Activated CD8-positive, alpha-beta T cell treated with anti-CD3 and anti-CD28 coated beads for 36 hours (primary cell): ENCODE data around the gene MED9. TPM values are rescaled to one million over a fixed set of nuclear protein-coding genes. Genes with fewer than 3 reads are reported as not detected.
"Not testable (repeated sequence)": the region's sequence is repeated elsewhere in the genome, so short reads cannot be mapped to it uniquely, and the experiment has no call there.

Source experiments
- ATAC-seq: fragments of 200-7000 bp; cut with Tn5 transposase; one replicate; pipeline ENCODE4 v1.10.0; 2021; ENCODE audit warnings: mild to moderate bottlenecking, moderate library complexity
- CTCF ChIA-PET: fragments of 350-600 bp; sonication (Branson Sonifier 250); formaldehyde crosslinking; loops from one replicate; lab custom pipeline; 2021; ENCODE audit warnings: antibody characterized with exemption; lab: Charles Lee
- POLR2A ChIA-PET: fragments of 350-600 bp; sonication (Branson Sonifier 250); formaldehyde crosslinking; loops from one replicate; lab custom pipeline; 2021; ENCODE audit warnings: antibody characterized with exemption; lab: Charles Lee
- DNase-seq: peaks from one replicate; pipeline ENCODE4 v3.0.0-alpha.2; 2020
- H3K27ac Mint-ChIP-seq: one replicate; pipeline ENCODE4 v1.8.0; 2021; ENCODE audit warnings: mild to moderate bottlenecking, mixed read lengths
- H3K27me3 Mint-ChIP-seq: one replicate; pipeline ENCODE4 v1.8.0; 2021; ENCODE audit warnings: mixed read lengths
- H3K36me3 Mint-ChIP-seq: one replicate; pipeline ENCODE4 v1.8.0; 2021; ENCODE audit warnings: low read depth, mixed read lengths
- H3K4me1 Mint-ChIP-seq: one replicate; pipeline ENCODE4 v1.8.0; 2021; ENCODE audit warnings: low read depth, mixed read lengths
- H3K4me3 Mint-ChIP-seq: one replicate; pipeline ENCODE4 v1.8.0; 2021; ENCODE audit warnings: mild to moderate bottlenecking, moderate library complexity, mixed read lengths
- H3K9me3 Mint-ChIP-seq: one replicate; pipeline ENCODE4 v1.8.0; 2021; ENCODE audit warnings: mixed read lengths
- intact Hi-C: fragments of 100-400 bp; cut with micrococcal nuclease; formaldehyde crosslinking; loops from one replicate; pipeline ENCODE4 v1.10.0; 2022
- total RNA-seq, 2 experiments: library from RNA; stranded (reverse); gene quantifications; one replicate each; pipeline ENCODE4 v1.2.3, GENCODE V29; 2021
- TF ChIP-seq, protein P1 (sequence below): fragments of 200-600 bp; IDR thresholded peaks from one replicate; pipeline ENCODE4 v1.8.0; 2022; ENCODE audit warnings: antibody characterized with exemption, mild to moderate bottlenecking

MED9 gene, protein sequence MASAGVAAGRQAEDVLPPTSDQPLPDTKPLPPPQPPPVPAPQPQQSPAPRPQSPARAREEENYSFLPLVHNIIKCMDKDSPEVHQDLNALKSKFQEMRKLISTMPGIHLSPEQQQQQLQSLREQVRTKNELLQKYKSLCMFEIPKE
- 10 to 100 TPM; 14.2 to 14.7 TPM for total RNA-seq

DNA sequence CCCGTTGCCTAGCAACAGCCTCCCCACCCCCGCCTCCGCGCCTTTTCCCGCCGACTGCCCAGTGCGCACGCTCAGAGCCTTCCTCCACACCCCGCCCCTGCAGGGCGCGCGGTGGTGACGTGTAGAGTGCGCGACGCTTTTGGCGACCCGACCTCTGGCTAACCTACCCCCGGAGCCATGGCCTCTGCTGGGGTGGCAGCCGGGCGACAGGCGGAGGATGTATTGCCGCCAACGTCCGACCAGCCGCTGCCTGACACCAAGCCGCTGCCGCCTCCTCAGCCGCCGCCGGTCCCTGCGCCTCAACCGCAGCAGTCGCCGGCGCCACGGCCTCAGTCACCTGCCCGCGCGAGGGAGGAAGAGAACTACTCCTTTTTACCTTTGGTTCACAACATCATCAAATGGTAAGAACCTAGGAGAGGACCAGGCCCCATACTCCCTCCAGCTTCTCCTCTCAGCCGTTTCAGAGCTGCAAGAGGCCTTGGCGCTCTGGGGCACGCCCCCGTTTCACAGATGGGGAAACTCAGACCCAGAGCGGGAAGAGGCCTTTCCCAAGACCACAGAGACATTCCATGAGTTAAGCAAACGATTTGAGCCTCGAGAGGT lies at the start of gene MED9:
TSS of gene MED9 (plus strand) at position 136 of the 603 bp plus-strand sequence. CDS start at position 178, 42 bp downstream.
- intact Hi-C loops, result no loop called here
- peaks cover 53% of the 10 kb centered on the region for H3K4me1 Mint-ChIP-seq
- H3K4me3 Mint-ChIP-seq, result peak within 1 kb of the TSS; percentile 93
- DNase-seq, result peak; percentile 96
- ChIA-PET CTCF (interaction anchor here (1.3 kb wide), 1 partner anchor 20 kb away, joined by 4 read pairs; the partner anchor contains the start of gene RASD1), POLR2A (no interaction called here)
- TF ChIP-seq, protein P1, sequence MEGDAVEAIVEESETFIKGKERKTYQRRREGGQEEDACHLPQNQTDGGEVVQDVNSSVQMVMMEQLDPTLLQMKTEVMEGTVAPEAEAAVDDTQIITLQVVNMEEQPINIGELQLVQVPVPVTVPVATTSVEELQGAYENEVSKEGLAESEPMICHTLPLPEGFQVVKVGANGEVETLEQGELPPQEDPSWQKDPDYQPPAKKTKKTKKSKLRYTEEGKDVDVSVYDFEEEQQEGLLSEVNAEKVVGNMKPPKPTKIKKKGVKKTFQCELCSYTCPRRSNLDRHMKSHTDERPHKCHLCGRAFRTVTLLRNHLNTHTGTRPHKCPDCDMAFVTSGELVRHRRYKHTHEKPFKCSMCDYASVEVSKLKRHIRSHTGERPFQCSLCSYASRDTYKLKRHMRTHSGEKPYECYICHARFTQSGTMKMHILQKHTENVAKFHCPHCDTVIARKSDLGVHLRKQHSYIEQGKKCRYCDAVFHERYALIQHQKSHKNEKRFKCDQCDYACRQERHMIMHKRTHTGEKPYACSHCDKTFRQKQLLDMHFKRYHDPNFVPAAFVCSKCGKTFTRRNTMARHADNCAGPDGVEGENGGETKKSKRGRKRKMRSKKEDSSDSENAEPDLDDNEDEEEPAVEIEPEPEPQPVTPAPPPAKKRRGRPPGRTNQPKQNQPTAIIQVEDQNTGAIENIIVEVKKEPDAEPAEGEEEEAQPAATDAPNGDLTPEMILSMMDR, result no peak
- ATAC-seq, result peak; percentile 98
- H3K9me3 Mint-ChIP-seq, result no peaks in the 10 kb centered on the region
- peak within 1 kb of the TSS; percentile 89 for H3K27ac Mint-ChIP-seq
- H3K36me3 Mint-ChIP-seq, result peaks cover 21% of the 10 kb centered on the region
- peaks cover 2% of the 10 kb centered on the region for H3K27me3 Mint-ChIP-seq

DNA sequence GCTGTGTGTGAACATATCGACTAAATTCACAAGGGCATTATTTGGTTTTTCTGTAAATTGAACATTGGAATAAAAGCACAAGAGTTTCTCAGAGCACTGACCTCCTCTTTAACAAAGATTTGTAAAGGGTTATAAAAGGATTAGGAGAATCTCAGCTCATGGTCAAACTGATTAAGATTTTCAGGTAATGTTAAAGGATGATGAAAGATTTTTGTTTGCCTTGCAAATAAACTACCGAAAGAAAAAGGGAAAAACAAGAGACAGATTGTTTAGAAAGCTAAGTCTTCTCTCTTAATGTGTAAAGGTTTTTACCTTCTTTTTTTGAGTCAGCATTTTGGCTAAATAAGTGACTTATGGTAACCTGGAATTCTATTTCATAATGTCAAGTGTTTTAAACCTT lies 47.6 kb upstream of the MED9 start:
- ChIA-PET POLR2A (no interaction called here), CTCF (interaction anchor here (1.2 kb wide), 1 partner anchor 73 kb away, joined by 3 read pairs; no protein-coding TSS in a partner anchor)
- Mint-ChIP-seq H3K4me3 (no peak overlapping the region), H3K36me3 (no peaks in the 10 kb centered on the region), H3K9me3 (no peaks in the 10 kb centered on the region), H3K27ac (no peak overlapping the region), H3K27me3 (no peaks in the 10 kb centered on the region), H3K4me1 (no peaks in the 10 kb centered on the region)
- no peak for DNase-seq
- TF ChIP-seq, protein P1, result no peak
- no peak for ATAC-seq
- intact Hi-C loops, result no loop called here

DNA sequence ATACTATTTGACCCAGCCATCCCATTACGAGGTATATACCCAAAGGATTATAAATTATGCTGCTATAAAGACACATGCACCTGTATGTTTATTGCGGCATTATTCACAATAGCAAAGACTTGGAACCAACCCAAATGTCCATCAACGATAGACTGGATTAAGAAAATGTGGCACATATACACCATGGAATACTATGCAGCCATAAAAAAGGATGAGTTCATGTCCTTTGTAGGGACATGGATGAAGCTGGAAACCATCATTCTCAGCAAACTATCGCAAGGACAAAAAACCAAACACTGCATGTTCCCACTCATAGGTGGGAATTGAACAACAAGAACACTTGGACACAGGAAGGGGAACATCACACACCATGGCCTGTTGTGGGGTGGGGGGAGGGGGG lies 45.9 kb upstream of the MED9 start:
- ATAC-seq, H3K36me3 Mint-ChIP-seq, H3K4me1 Mint-ChIP-seq, CTCF ChIA-PET, intact Hi-C loops, H3K4me3 Mint-ChIP-seq, POLR2A ChIA-PET, DNase-seq, H3K9me3 Mint-ChIP-seq, H3K27me3 Mint-ChIP-seq, H3K27ac Mint-ChIP-seq: not testable (repeated sequence)

DNA sequence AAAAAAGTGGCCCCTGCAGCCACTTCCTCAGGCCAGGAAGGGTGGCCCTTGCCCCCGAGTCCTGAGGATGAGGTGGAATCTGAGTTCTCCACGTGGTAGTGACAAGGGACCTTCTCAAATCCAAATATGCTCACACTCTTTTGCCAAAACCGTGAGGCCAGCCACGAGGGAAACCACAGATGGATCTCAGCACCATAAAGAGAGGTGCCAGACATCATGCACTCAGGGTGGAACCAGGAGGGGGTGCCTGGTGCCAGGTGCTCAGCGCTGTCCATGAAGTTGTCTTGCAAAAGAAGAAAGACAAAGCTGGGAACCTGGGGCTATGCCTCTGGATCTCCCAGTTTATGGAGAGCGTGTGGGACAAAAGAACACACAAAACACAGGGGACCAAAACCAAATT lies 45.2 kb upstream of the MED9 start:
- no peaks in the 10 kb centered on the region for H3K27me3 Mint-ChIP-seq

DNA sequence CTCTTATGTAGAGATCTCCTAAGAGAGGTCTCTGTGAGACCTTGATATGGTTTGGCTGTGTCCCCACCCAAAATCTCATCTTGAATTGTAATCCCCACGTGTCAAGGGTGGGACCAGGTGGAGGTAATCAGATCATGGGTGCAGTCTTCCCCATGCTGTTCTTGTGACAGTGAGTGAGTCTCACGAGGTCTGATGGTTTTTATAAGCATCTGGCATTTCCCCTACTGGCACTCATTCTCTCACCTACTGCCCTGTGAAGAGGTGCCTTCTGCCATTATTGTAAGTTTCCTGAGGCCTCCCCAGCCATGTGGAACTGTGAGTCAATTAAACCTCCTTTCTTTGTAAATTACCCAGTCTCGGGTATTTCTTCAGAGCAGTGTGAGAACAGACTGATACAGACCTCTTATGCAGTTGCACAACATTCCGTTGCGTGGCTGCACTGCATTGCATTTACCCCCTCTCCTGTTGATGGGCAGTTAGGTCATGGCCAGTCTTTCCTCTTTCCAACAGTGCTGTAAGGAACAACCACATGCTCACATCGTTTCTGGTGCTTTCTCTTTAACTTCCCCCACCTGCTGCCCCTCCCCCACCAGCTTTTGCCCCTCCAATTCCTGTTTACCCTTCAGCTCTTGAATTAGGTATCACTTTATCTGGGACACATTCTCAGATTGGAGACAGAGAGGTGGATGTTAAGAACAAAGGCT lies 43.6 kb upstream of the MED9 start:
- no peaks in the 10 kb centered on the region for H3K4me1 Mint-ChIP-seq
- DNase-seq, result no peak
- CTCF ChIA-PET, result interaction anchor here (1.3 to 3.9 kb wide), 2 partner anchors 77 to 78 kb away, joined by 6 to 16 read pairs; no protein-coding TSS in a partner anchor
- no peaks in the 10 kb centered on the region for H3K27me3 Mint-ChIP-seq
- H3K9me3 Mint-ChIP-seq, result no peaks in the 10 kb centered on the region
- intact Hi-C loops, result no loop called here
- TF ChIP-seq, protein P1, result no peak
- no peaks in the 10 kb centered on the region for H3K36me3 Mint-ChIP-seq
- H3K27ac Mint-ChIP-seq, result no peak overlapping the region
- POLR2A ChIA-PET, result no interaction called here
- H3K4me3 Mint-ChIP-seq, result no peak overlapping the region
- no peak for ATAC-seq

More for the DNA sequence above, 45.2 kb upstream of the MED9 start:
- POLR2A ChIA-PET, result no interaction called here
- intact Hi-C loops, result no loop called here
- CTCF ChIA-PET, result interaction anchor here (1.3 kb wide), 1 partner anchor 76 kb away, joined by 6 read pairs; no protein-coding TSS in a partner anchor
- H3K9me3 Mint-ChIP-seq, result no peaks in the 10 kb centered on the region
- TF ChIP-seq, protein P1, result no peak
- no peaks in the 10 kb centered on the region for H3K36me3 Mint-ChIP-seq
- H3K4me1 Mint-ChIP-seq, result no peaks in the 10 kb centered on the region
- DNase-seq (no peak), ATAC-seq (no peak)
- no peak overlapping the region for H3K27ac Mint-ChIP-seq
- H3K4me3 Mint-ChIP-seq, result no peak overlapping the region
